22Rv1 (cell line): ENCODE results near the gene NSUN2.

Experiments
- ZFX ChIP-seq: fragments of 450-650 bp; IDR thresholded peaks from 2 replicates; pipeline ENCODE4 v1.6.1; 2017; ENCODE audit warnings: antibody characterized with exemption, borderline replicate concordance
- TF ChIP-seq, protein P1 (sequence below): fragments of 450-650 bp; IDR thresholded peaks from 2 replicates; pipeline ENCODE4 v1.5.1; 2017; ENCODE audit warnings: mild to moderate bottlenecking

DNA sequence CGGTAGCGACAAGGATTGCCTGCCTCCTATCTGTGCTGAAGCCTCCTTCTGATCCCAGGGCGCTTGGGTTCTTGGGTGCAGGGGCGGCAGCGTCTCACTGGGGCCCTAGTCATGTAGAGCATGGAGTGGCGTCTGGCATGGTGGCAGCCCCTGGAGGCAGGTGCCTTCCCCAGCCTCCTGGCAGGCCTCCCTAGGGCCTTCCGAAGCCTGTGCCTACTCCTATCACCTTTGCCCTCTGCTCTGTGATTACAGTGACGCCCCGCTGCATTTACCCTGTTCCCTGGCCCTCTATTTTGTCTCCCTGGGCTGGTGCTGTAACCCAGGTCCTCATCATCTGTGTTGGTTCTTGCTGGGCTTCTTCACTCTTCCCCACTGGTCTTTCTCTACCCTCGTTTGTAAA lies 4.2 kb upstream of the NSUN2 start:
- TF ChIP-seq, protein P1, sequence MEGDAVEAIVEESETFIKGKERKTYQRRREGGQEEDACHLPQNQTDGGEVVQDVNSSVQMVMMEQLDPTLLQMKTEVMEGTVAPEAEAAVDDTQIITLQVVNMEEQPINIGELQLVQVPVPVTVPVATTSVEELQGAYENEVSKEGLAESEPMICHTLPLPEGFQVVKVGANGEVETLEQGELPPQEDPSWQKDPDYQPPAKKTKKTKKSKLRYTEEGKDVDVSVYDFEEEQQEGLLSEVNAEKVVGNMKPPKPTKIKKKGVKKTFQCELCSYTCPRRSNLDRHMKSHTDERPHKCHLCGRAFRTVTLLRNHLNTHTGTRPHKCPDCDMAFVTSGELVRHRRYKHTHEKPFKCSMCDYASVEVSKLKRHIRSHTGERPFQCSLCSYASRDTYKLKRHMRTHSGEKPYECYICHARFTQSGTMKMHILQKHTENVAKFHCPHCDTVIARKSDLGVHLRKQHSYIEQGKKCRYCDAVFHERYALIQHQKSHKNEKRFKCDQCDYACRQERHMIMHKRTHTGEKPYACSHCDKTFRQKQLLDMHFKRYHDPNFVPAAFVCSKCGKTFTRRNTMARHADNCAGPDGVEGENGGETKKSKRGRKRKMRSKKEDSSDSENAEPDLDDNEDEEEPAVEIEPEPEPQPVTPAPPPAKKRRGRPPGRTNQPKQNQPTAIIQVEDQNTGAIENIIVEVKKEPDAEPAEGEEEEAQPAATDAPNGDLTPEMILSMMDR, result no peak
- no peak for TF ChIP-seq ZFX
